K562 (cell line): Measurements from ENCODE around the gene ZSWIM6. TPM values are rescaled to one million over a fixed set of nuclear protein-coding genes. Genes with fewer than 3 reads are reported as not detected.

Source experiments
- ATAC-seq: fragments of 200-7000 bp; cut with Tn5 transposase; 3 replicates; pipeline ENCODE4 v1.9.1; 2020; ENCODE audit warnings: moderate library complexity
- BruUV-seq: library from RNA; stranded (reverse); fragments of 400-500 nt; replicated peaks from 2 replicates; lab custom pipeline; 2021; lab: Mats Ljungman, UMichigan
- CTCF ChIA-PET: fragments of 300-600 bp; formaldehyde crosslinking; extraction: SDS; loops from one replicate; lab custom pipeline; 2021; ENCODE audit warnings: low intra/inter-chr PET ratio; lab: Yijun Ruan, JAX
- POLR2A ChIA-PET: fragments of 300-600, 350-650 bp; sonication (Branson Sonifier 250); formaldehyde crosslinking; extraction: SDS; loops from one replicate; lab custom pipeline; 2021; ENCODE audit warnings: antibody characterized with exemption, inconsistent platforms; lab: Yijun Ruan, JAX
- DNase-seq, 4 experiments: peaks; one replicate each; pipeline versions ENCODE4 v3.0.0 to v3.0.0-alpha.2; 2011 to 2018; ENCODE audit warnings: low spot score in 3 of 4, mixed read lengths in 3 of 4; ENCODE audit errors: extremely low read depth in 1 of 4
- FAIRE-seq: peaks from 2 replicates; lab custom pipeline; 2011; peaks lifted over from hg19 to GRCh38; lab: Jason Lieb, UNC
- H2AFZ ChIP-seq: 2 replicates; pipeline ENCODE4 v1.6.0; 2011; ENCODE audit warnings: low read depth, low read length, control low read depth, inconsistent platforms
- H3K27ac ChIP-seq: fragments of 200-600 bp; 3 replicates; pipeline ENCODE4 v1.8.0; 2011; ENCODE audit warnings: low read depth, mild to moderate bottlenecking, control low read depth, inconsistent platforms, low read length, moderate library complexity, mixed read lengths; ENCODE audit errors: extremely low read depth
- H3K27me3 ChIP-seq, 2 experiments: fragments of 300-600 bp in 1 of 2; 2 replicates in 1 of 2; 3 replicates in 1 of 2; pipeline versions ENCODE4 v1.6.0 to v1.8.0; 2011; ENCODE audit warnings: inconsistent platforms in 2 of 2, low read length in 2 of 2, mild to moderate bottlenecking in 1 of 2, mixed read lengths in 1 of 2, moderate library complexity in 1 of 2; ENCODE audit not compliant: control insufficient read depth in 2 of 2, insufficient read depth in 2 of 2
- H3K36me3 ChIP-seq: fragments of 300-600 bp; 3 replicates; pipeline ENCODE4 v1.8.0; 2011; ENCODE audit warnings: mild to moderate bottlenecking, low read length, inconsistent platforms; ENCODE audit not compliant: control insufficient read depth, insufficient read depth
- H3K4me1 ChIP-seq, 2 experiments: fragments of 200-600 bp in 1 of 2; replicated peaks in 1 of 2; 2 replicates in 1 of 2; 3 replicates in 1 of 2; pipeline versions ENCODE4 v1.5.1 to v1.8.0; 2011; ENCODE audit warnings: inconsistent platforms in 2 of 2, low read length in 2 of 2, mild to moderate bottlenecking in 1 of 2, mixed read lengths in 1 of 2, moderate library complexity in 1 of 2; ENCODE audit not compliant: control insufficient read depth in 2 of 2, insufficient read depth in 2 of 2
- H3K4me2 ChIP-seq: 2 replicates; pipeline ENCODE4 v1.6.1; 2011; ENCODE audit warnings: low read length, control low read depth, inconsistent platforms, mixed read lengths; ENCODE audit not compliant: insufficient read depth
- H3K4me3 ChIP-seq: fragments of 200-600 bp; sonication (generic), shearing (Covaris generic); 2 replicates; pipeline ENCODE4 v1.5.1; 2016; ENCODE audit warnings: control low read depth, inconsistent platforms
- H3K79me2 ChIP-seq: fragments of 200-600 bp; 3 replicates; pipeline ENCODE4 v1.8.0; 2011; ENCODE audit warnings: low read length, inconsistent platforms; ENCODE audit not compliant: control insufficient read depth, insufficient read depth
- H3K9ac ChIP-seq, 2 experiments: 2 replicates each; pipeline versions ENCODE4 v1.6.0 to v1.6.1; 2011; ENCODE audit warnings: low read depth in 2 of 2, low read length in 2 of 2, control low read depth in 1 of 2, inconsistent platforms in 1 of 2, mild to moderate bottlenecking in 1 of 2, mixed read lengths in 1 of 2; ENCODE audit not compliant: insufficient read depth in 1 of 2
- H3K9me1 ChIP-seq: one replicate; pipeline ENCODE4 v1.6.0; 2011; ENCODE audit warnings: inconsistent platforms, mild to moderate bottlenecking, low read length, moderate library complexity; ENCODE audit not compliant: control insufficient read depth, insufficient read depth
- H3K9me3 ChIP-seq: replicated peaks from 2 replicates; pipeline ENCODE4 v1.5.1; 2011; ENCODE audit warnings: low read depth, low read length, inconsistent platforms; ENCODE audit not compliant: control insufficient read depth, insufficient read depth
- H4K20me1 ChIP-seq: replicated peaks from 2 replicates; pipeline ENCODE4 v1.6.1; 2011; ENCODE audit warnings: low read length, inconsistent platforms, mixed read lengths; ENCODE audit not compliant: control insufficient read depth, insufficient read depth
- CBFB ChIP-seq: sonication (generic); formaldehyde crosslinking; IDR thresholded peaks from 2 replicates; pipeline ENCODE4 v1.4.0; 2020; ENCODE audit warnings: mild to moderate bottlenecking, missing genetic modification reagents
- CHD4 ChIP-seq: fragments of 200-600 bp; sonication (generic); IDR thresholded peaks from 3 replicates; pipeline ENCODE4 v1.6.1; 2012; ENCODE audit warnings: low read depth, mild to moderate bottlenecking, mixed read lengths, low read length, inconsistent platforms; ENCODE audit not compliant: insufficient read depth, insufficient replicate concordance, poor library complexity, severe bottlenecking
- E2F6 ChIP-seq, 2 experiments: IDR thresholded peaks; 2 replicates each; pipeline ENCODE4 v1.6.1; 2011; ENCODE audit warnings: borderline replicate concordance in 1 of 2, control low read depth in 1 of 2, low read depth in 1 of 2, low read length in 1 of 2, mild to moderate bottlenecking in 1 of 2, mixed read lengths in 1 of 2, moderate library complexity in 1 of 2; ENCODE audit not compliant: insufficient read depth in 1 of 2, insufficient read length in 1 of 2, poor library complexity in 1 of 2, severe bottlenecking in 1 of 2; ENCODE audit errors: extremely low read depth in 1 of 2
- MBD1 ChIP-seq: fragments of 250-450 bp; sonication (Bioruptor Pico); IDR thresholded peaks from 2 replicates; pipeline ENCODE4 v1.8.0; 2022; ENCODE audit warnings: inconsistent platforms
- NFXL1 ChIP-seq: fragments of 450-650 bp; formaldehyde crosslinking; IDR thresholded peaks from 2 replicates; pipeline ENCODE4 v1.4.0; 2021; ENCODE audit warnings: mild to moderate bottlenecking
- RFX7 ChIP-seq: fragments of 250-450 bp; sonication (Bioruptor Pico); IDR thresholded peaks from 2 replicates; pipeline ENCODE4 v1.5.1; 2021; ENCODE audit warnings: mild to moderate bottlenecking
- TCF15 ChIP-seq: fragments of 250-450 bp; sonication (Bioruptor Pico); IDR thresholded peaks from 2 replicates; pipeline ENCODE4 v1.8.0; 2022; ENCODE audit warnings: moderate library complexity, mild to moderate bottlenecking, inconsistent platforms
- TCF7L2 ChIP-seq: fragments of 150-350 bp; IDR thresholded peaks from 2 replicates; pipeline ENCODE4 v1.6.1; 2016; ENCODE audit warnings: low read depth, mild to moderate bottlenecking, low read length, moderate library complexity
- ZFP91 ChIP-seq: sonication (generic); formaldehyde crosslinking; IDR thresholded peaks from 2 replicates; pipeline ENCODE4 v1.8.0; 2022; ENCODE audit warnings: mild to moderate bottlenecking, missing genetic modification reagents
- ZNF224 ChIP-seq: sonication (generic); formaldehyde crosslinking; IDR thresholded peaks from 2 replicates; pipeline ENCODE4 v1.8.0; 2022; ENCODE audit warnings: mild to moderate bottlenecking, missing genetic modification reagents
- ZNF280A ChIP-seq: fragments of 450-650 bp; IDR thresholded peaks from 2 replicates; pipeline ENCODE4 v1.6.1; 2018; ENCODE audit warnings: mild to moderate bottlenecking, low read depth; ENCODE audit not compliant: partially characterized antibody
- WGBS: fragments of 100-300 bp; shearing (Covaris generic); methylation state at CpG from one replicate; pipeline ENCODE4 v1.1.6; 2016; ENCODE audit warnings: low coverage, mixed read lengths; ENCODE audit not compliant: insufficient coverage; ENCODE audit errors: missing lambda C conversion rate; 5-methylcytosine and 5-hydroxymethylcytosine counted together
- in situ Hi-C: fragments of 300-500 bp; cut with MboI; formaldehyde crosslinking; loops from 4 replicates; pipeline ENCODE4 v1.15.0; 2018; ENCODE audit warnings: inconsistent platforms, mixed read lengths
- intact Hi-C: fragments of 100-400 bp; cut with micrococcal nuclease; formaldehyde crosslinking; loops from 2 replicates; pipeline ENCODE4 v1.14.2; 2022
- polyA plus RNA-seq, 8 experiments: library from polyadenylated mRNA; depleted of rRNA in 4 of 8; stranded (reverse) in 5 of 8; unstranded in 3 of 8; fragments of >200 nt; fragmentation: Nextera tagmentation in 2 of 8; fragmentation: Illumina TruSeq in 1 of 8; extraction: Ambion mirVana in 2 of 8; extraction: Trizol in 1 of 8; gene quantifications; 2 replicates each; pipeline versions ENCODE4 v1.2.1 to v1.2.3, GENCODE V29; 2011 to 2014; ENCODE audit warnings: inconsistent platforms in 1 of 8, missing spikeins in 1 of 8
- total RNA-seq, 7 experiments: library from RNA; depleted of rRNA in 6 of 7; stranded (reverse); fragments of >200 nt in 6 of 7; fragmentation: Illumina TruSeq in 2 of 7; extraction: Trizol in 2 of 7; gene quantifications; 2 replicates each; pipeline versions ENCODE4 v1.2.1 to v1.2.3, GENCODE V29; 2011 to 2021; ENCODE audit warnings: low replicate concordance in 1 of 7

The ZSWIM6 gene
- total and polyA plus RNA-seq, 9 of the 15 experiments (the other 6 are each of a cell fraction or from before 2014, with no cell fraction given): 0.81 to 3.2 (median 2.0) TPM

- WGBS: 4% methylated on average over 5 of the region's 5 CpGs
- no peak for TF ChIP-seq CBFB (CRISPR knock-in tag)
- no peak for TF ChIP-seq ZFP91 (CRISPR knock-in tag)
- TF ChIP-seq MBD1: no peak
- TF ChIP-seq ZNF280A: no peak
- TF ChIP-seq TCF15 (CRISPR knock-in tag): no peak
- no peak for TF ChIP-seq NFXL1
- TF ChIP-seq TCF7L2: no peak
- TF ChIP-seq ZNF224 (CRISPR knock-in tag): no peak
- TF ChIP-seq CHD4: no peak
- no peak for TF ChIP-seq E2F6 (IDR thresholded peaks at IDR 0.05; ENCODE audit: borderline replicate concordance in 1 of 2, extremely low read depth in 1 of 2, insufficient read depth in 1 of 2, insufficient read length in 1 of 2, low read depth in 1 of 2, low read length in 1 of 2, poor library complexity in 1 of 2, severe bottlenecking in 1 of 2)
- no peak for TF ChIP-seq RFX7 (CRISPR knock-in tag)
- Histone ChIP-seq H3K4me3 (no peak overlapping the region), H4K20me1 (no peaks in the 10 kb centered on the region), H3K27me3 (peaks cover 6 to 7% of the 10 kb centered on the region in 2 experiments; a peak in 3 of 5 replicates), H3K36me3 (no peaks in the 10 kb centered on the region), H3K9me3 (no peaks in the 10 kb centered on the region), H2AFZ (no peak overlapping the region), H3K9me1 (no peaks in the 10 kb centered on the region), H3K9ac (no peak overlapping the region), H3K4me1 (no peaks in the 10 kb centered on the region), H3K79me2 (no peaks in the 10 kb centered on the region), H3K27ac (no peak overlapping the region), H3K4me2 (no peak overlapping the region)
- CTCF ChIA-PET: no interaction called here
- intact Hi-C loops: no loop called here
- POLR2A ChIA-PET: no interaction called here
- no peak for FAIRE-seq
- in situ Hi-C loops: no loop called here
- no peak for ATAC-seq
- DNase-seq: no peak
- no TSS peak for BruUV-seq
These were observed 219.7 kb downstream of the ZSWIM6 start for GRCh38 chr5:61551637-61552313.
